Measurements from ENCODE around the gene FAM184A. TPM values are rescaled to one million over a fixed set of nuclear protein-coding genes. Genes with fewer than 3 reads are reported as not detected.
A peak's percentile ranks its signal among the peaks of the same experiment; 100 is the strongest.
"Not testable (repeated sequence)": the region's sequence is repeated elsewhere in the genome, so short reads cannot be mapped to it uniquely, and the experiment has no call there.

The FAM184A gene
- total RNA-seq, 2 donors from 2014 or later = 6.5 to 9.9 TPM

- DNase-seq (no peak), ATAC-seq (no peak)
- WGBS, 2 donors = 85 to 86% methylated on average over 2 of the region's 2 CpGs
- Histone ChIP-seq H3K9me3 (no peaks in the 10 kb centered on the region), H3K27me3 (no peaks in the 10 kb centered on the region), H3K36me3 (replicated peaks in 1 of 2; ENCODE audit: insufficient read depth in 1 of 2, low read depth in 2 of 2) (no peaks in the 10 kb centered on the region), H3K27ac (no peak overlapping the region), H3K4me1 (peaks cover 18% of the 10 kb centered on the region), H3K4me3 (no peak overlapping the region)
- TF ChIP-seq POLR2A (IDR thresholded peaks at IDR 0.05) (no peak), CTCF (IDR thresholded peaks at IDR 0.05) (no peak)
- intact Hi-C loops (cut with DNase I) = no loop called here
These were observed 47.1 kb upstream of the FAM184A start for GRCh38 chr6:119125576-119125975.

- no peaks in the 10 kb centered on the region for H3K36me3 ChIP-seq (replicated peaks in 1 of 2; ENCODE audit: insufficient read depth in 1 of 2, low read depth in 2 of 2)
- peaks cover 4% of the 10 kb centered on the region for H3K4me1 ChIP-seq
- WGBS, 2 donors = 20 to 26% methylated on average over 1 of the region's 1 CpG
- no peaks in the 10 kb centered on the region for H3K9me3 ChIP-seq
- intact Hi-C loops (cut with DNase I) = no loop called here
- TF ChIP-seq POLR2A (IDR thresholded peaks at IDR 0.05) (no peak), CTCF (IDR thresholded peaks at IDR 0.05) (no peak)
- H3K27me3 ChIP-seq = no peaks in the 10 kb centered on the region
- DNase-seq (no peak), ATAC-seq (no peak)
- no peak overlapping the region for H3K4me3 ChIP-seq
- no peak overlapping the region for H3K27ac ChIP-seq
These were observed 45.8 kb upstream of the FAM184A start for GRCh38 chr6:119124079-119124824.

- no peaks in the 10 kb centered on the region for H3K27me3 ChIP-seq
- ATAC-seq = no peak
- no peak for DNase-seq
- H3K4me3 ChIP-seq = no peak overlapping the region
- TF ChIP-seq CTCF (IDR thresholded peaks at IDR 0.05) (no peak), POLR2A (IDR thresholded peaks at IDR 0.05) (no peak)
- H3K36me3 ChIP-seq (replicated peaks in 1 of 2; ENCODE audit: insufficient read depth in 1 of 2, low read depth in 2 of 2) = no peaks in the 10 kb centered on the region
- intact Hi-C loops (cut with DNase I) = no loop called here
- H3K9me3 ChIP-seq = no peaks in the 10 kb centered on the region
- no peaks in the 10 kb centered on the region for H3K4me1 ChIP-seq
- WGBS, 2 donors = 77 to 88% methylated on average over 4 of the region's 4 CpGs
- H3K27ac ChIP-seq = no peak overlapping the region
These were observed 43.9 kb upstream of the FAM184A start for GRCh38 chr6:119122336-119122735.

DNA sequence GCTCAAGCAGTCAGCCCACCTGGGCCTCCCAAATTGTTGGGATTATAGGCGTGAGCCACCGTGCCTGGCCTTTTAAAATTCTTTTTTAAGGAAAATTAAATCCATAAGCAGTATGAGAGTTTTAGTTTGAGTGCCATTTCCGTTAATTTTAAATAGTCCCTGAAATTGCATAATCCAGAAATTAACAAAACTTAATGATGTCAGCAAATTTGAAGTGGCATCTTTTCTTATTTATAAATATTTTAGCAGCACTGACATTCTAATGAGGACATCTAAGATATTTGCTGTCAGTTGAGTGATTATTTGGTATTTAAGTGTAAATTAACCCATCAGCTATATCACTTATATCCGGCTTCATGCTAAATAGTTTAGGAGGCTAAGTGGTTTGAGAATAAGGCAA, 42.9 kb upstream of the FAM184A start:
- Histone ChIP-seq H3K4me3 (no peak overlapping the region), H3K36me3 (replicated peaks in 1 of 2; ENCODE audit: insufficient read depth in 1 of 2, low read depth in 2 of 2) (no peaks in the 10 kb centered on the region), H3K4me1 (no peaks in the 10 kb centered on the region), H3K27me3 (no peaks in the 10 kb centered on the region), H3K27ac (no peak overlapping the region), H3K9me3 (no peaks in the 10 kb centered on the region)
- WGBS, 2 donors = 93 to 96% methylated on average over 4 of the region's 4 CpGs
- ATAC-seq (no peak), DNase-seq (no peak)
- intact Hi-C loops (cut with DNase I) = no loop called here
- TF ChIP-seq CTCF (IDR thresholded peaks at IDR 0.05) = no peak
- TF ChIP-seq POLR2A (IDR thresholded peaks at IDR 0.05) = no peak

DNA sequence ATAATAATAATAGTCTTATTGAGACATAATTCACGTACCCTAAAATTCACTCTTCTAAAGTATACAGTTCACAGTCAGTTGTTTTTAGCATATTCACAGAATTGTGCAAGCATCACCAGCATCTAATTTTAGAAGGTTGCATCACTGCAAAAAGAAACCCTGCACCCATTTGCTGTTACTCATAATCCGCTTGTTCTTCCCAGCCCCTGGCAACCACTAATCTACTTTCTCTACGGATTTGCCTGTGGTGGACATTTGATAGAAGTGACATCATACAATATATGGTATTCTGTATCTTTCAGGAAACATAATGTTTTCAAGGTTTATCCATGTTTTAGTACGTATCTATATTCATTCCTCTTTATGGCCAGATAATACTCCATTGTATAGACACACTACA, 41.5 kb upstream of the FAM184A start:
- intact Hi-C loops (cut with DNase I) = no loop called here
- Histone ChIP-seq H3K4me3 (no peak overlapping the region), H3K4me1 (no peaks in the 10 kb centered on the region), H3K36me3 (replicated peaks in 1 of 2; ENCODE audit: insufficient read depth in 1 of 2, low read depth in 2 of 2) (no peaks in the 10 kb centered on the region), H3K9me3 (no peaks in the 10 kb centered on the region), H3K27ac (no peak overlapping the region), H3K27me3 (no peaks in the 10 kb centered on the region)
- ATAC-seq (no peak), DNase-seq (peak in 1 of 4 donors; percentile 17)
- TF ChIP-seq CTCF (IDR thresholded peaks at IDR 0.05) = no peak
- TF ChIP-seq POLR2A (IDR thresholded peaks at IDR 0.05) = no peak
- WGBS, 2 donors = 79 to 82% methylated on average over 4 of the region's 4 CpGs

DNA sequence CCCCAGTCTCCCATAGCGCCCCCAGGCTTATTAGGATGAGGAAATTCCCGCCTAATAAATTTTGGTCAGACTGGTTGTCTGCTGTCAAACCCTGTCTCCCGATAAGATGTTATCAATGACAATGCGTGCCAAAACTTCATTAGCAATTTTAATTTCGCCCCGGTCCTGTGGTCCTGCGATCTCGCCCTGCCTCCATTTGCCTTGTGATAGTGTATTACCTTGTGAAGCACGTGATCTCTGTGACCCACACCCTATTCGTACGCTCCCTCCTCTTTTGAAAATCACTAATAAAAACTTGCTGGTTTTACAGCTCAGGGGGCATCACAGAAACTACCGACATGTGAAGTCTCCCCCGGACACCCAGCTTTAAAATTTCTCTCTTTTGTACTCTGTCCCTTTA, 40.6 kb upstream of the FAM184A start:
- H3K27ac ChIP-seq; intact Hi-C loops (cut with DNase I); DNase-seq; ATAC-seq; H3K4me1 ChIP-seq; H3K4me3 ChIP-seq; H3K27me3 ChIP-seq; H3K9me3 ChIP-seq; H3K36me3 ChIP-seq (replicated peaks in 1 of 2; ENCODE audit: insufficient read depth in 1 of 2, low read depth in 2 of 2): not testable (repeated sequence)
- 74 to 78% methylated on average over 13 of the region's 13 CpGs for WGBS, 2 donors
